HepG2 (cell line): ENCODE results near the gene ZNF557. TPM values are rescaled to one million over a fixed set of nuclear protein-coding genes. Genes with fewer than 3 reads are reported as not detected.
A peak's percentile ranks its signal among the peaks of the same experiment; 100 is the strongest.

Source experiments
- ATAC-seq: fragments of 200-7000 bp; cut with Tn5 transposase; 3 replicates; pipeline ENCODE4 v1.9.1; 2020; ENCODE audit warnings: mild to moderate bottlenecking, moderate library complexity
- BruUV-seq: library from RNA; stranded (reverse); fragments of 400-500 nt; replicated peaks from 2 replicates; lab custom pipeline; 2021; lab: Mats Ljungman, UMichigan
- CTCF ChIA-PET: fragments of 300-600 bp; formaldehyde crosslinking; extraction: SDS; loops from one replicate; lab custom pipeline; 2021; ENCODE audit warnings: low total read pairs, inconsistent platforms, low intra/inter-chr PET ratio; lab: Yijun Ruan, JAX
- POLR2A ChIA-PET: fragments of 350-600 bp; sonication (Branson Sonifier 250); formaldehyde crosslinking; loops from one replicate; lab custom pipeline; 2020; ENCODE audit warnings: antibody characterized with exemption, inconsistent platforms; lab: Yijun Ruan, JAX
- DNase-seq: peaks from one replicate; pipeline ENCODE4 v3.0.0-alpha.2; 2015; ENCODE audit warnings: low spot score
- FAIRE-seq: peaks from 3 replicates; lab custom pipeline; 2011; peaks lifted over from hg19 to GRCh38; lab: Jason Lieb, UNC
- H2AFZ ChIP-seq: one replicate; pipeline ENCODE4 v1.6.1; 2011; ENCODE audit warnings: low read length, inconsistent platforms
- H3K27ac ChIP-seq: fragments of 300-600 bp; 3 replicates; pipeline ENCODE4 v1.8.0; 2011; ENCODE audit warnings: mixed run types, mild to moderate bottlenecking, mixed read lengths, low read length, inconsistent platforms; ENCODE audit not compliant: insufficient read depth; ENCODE audit errors: extremely low read length
- H3K27me3 ChIP-seq, 2 experiments: fragments of 200-600 bp in 1 of 2; 2 replicates in 1 of 2; 3 replicates in 1 of 2; pipeline versions ENCODE4 v1.6.0 to v1.8.0; 2011; ENCODE audit warnings: low read length in 2 of 2, mild to moderate bottlenecking in 2 of 2, moderate library complexity in 2 of 2, inconsistent platforms in 1 of 2; ENCODE audit not compliant: insufficient read depth in 2 of 2, control insufficient read depth in 1 of 2
- H3K36me3 ChIP-seq, 2 experiments: fragments of 200-600 bp in 1 of 2; replicated peaks in 1 of 2; 2 replicates in 1 of 2; 3 replicates in 1 of 2; pipeline versions ENCODE4 v1.5.1 to v1.8.0; 2011; ENCODE audit warnings: low read length in 2 of 2, inconsistent platforms in 1 of 2; ENCODE audit not compliant: insufficient read depth in 2 of 2, control insufficient read depth in 1 of 2
- H3K4me1 ChIP-seq: 2 replicates; pipeline ENCODE4 v1.5.1; 2012; ENCODE audit warnings: low read length, inconsistent platforms; ENCODE audit not compliant: insufficient read depth
- H3K4me2 ChIP-seq: 2 replicates; pipeline ENCODE4 v1.6.0; 2011; ENCODE audit warnings: low read depth, low read length, inconsistent platforms
- H3K4me3 ChIP-seq, 3 experiments: fragments of 200-600 bp in 1 of 3; sonication (generic), shearing (Covaris generic) in 1 of 3; replicated peaks in 1 of 3; 2 replicates each; pipeline ENCODE4 v1.5.1; 2011 to 2016; ENCODE audit warnings: low read length in 3 of 3, inconsistent platforms in 2 of 3, low read depth in 2 of 3, mild to moderate bottlenecking in 2 of 3, control low read depth in 1 of 3, mixed read lengths in 1 of 3; ENCODE audit not compliant: insufficient read depth in 1 of 3
- H3K79me2 ChIP-seq: one replicate; pipeline ENCODE4 v1.6.1; 2011; ENCODE audit warnings: low read length, inconsistent platforms; ENCODE audit not compliant: insufficient read depth
- H3K9ac ChIP-seq: 2 replicates; pipeline ENCODE4 v1.6.0; 2011; ENCODE audit warnings: mild to moderate bottlenecking, low read depth, low read length, inconsistent platforms; ENCODE audit not compliant: insufficient read depth
- H3K9me3 ChIP-seq: 2 replicates; pipeline ENCODE4 v1.5.1; 2012; ENCODE audit warnings: mild to moderate bottlenecking, low read length
- H4K20me1 ChIP-seq: 2 replicates; pipeline ENCODE4 v1.6.0; 2011; ENCODE audit warnings: inconsistent platforms, mild to moderate bottlenecking, low read length, moderate library complexity; ENCODE audit not compliant: insufficient read depth
- ASH2L ChIP-seq: fragments of 300-600, 200-600 bp; sonication (generic); IDR thresholded peaks from 2 replicates; pipeline ENCODE4 v1.7.0; 2017; ENCODE audit warnings: low read depth, mild to moderate bottlenecking, moderate library complexity, mixed read lengths, low read length; ENCODE audit not compliant: insufficient read length
- FOXJ3 ChIP-seq: sonication (generic); formaldehyde crosslinking; IDR thresholded peaks from 2 replicates; pipeline ENCODE4 v1.4.0; 2020; ENCODE audit warnings: missing genetic modification reagents, mild to moderate bottlenecking, borderline replicate concordance
- KDM5A ChIP-seq: fragments of 200-600 bp; sonication (generic); IDR thresholded peaks from 2 replicates; pipeline ENCODE4 v1.7.0; 2018; ENCODE audit warnings: antibody characterized with exemption, mild to moderate bottlenecking, low read length, borderline replicate concordance
- PLSCR1 ChIP-seq: sonication (generic); formaldehyde crosslinking; IDR thresholded peaks from 2 replicates; pipeline ENCODE4 v1.5.0; 2020; ENCODE audit warnings: missing genetic modification reagents, mild to moderate bottlenecking, borderline replicate concordance
- TOPORS ChIP-seq: sonication (generic); formaldehyde crosslinking; IDR thresholded peaks from 2 replicates; pipeline ENCODE4 v1.8.0; 2023; ENCODE audit warnings: mild to moderate bottlenecking, missing genetic modification reagents
- WIZ ChIP-seq: sonication (generic); formaldehyde crosslinking; IDR thresholded peaks from 2 replicates; pipeline ENCODE4 v1.5.1; 2020; ENCODE audit warnings: mild to moderate bottlenecking, missing genetic modification reagents
- XRCC5 ChIP-seq: fragments of 200-400 bp; formaldehyde crosslinking; optimal IDR thresholded peaks from 2 replicates; pipeline ENCODE3; 2017; ENCODE audit warnings: mild to moderate bottlenecking, low read length
- ZFP37 ChIP-seq: sonication (generic); formaldehyde crosslinking; IDR thresholded peaks from 2 replicates; pipeline ENCODE4 v1.4.0; 2020; ENCODE audit warnings: missing genetic modification reagents, borderline replicate concordance
- ZKSCAN5 ChIP-seq: sonication (generic); formaldehyde crosslinking; IDR thresholded peaks from 2 replicates; pipeline ENCODE4 v1.5.1; 2020; ENCODE audit warnings: mild to moderate bottlenecking, missing genetic modification reagents
- ZNF275 ChIP-seq: sonication (generic); formaldehyde crosslinking; IDR thresholded peaks from 2 replicates; pipeline ENCODE4 v1.8.0; 2022; ENCODE audit warnings: missing genetic modification reagents, mild to moderate bottlenecking, inconsistent platforms, borderline replicate concordance
- WGBS: methylation state at CpG from one replicate; pipeline ENCODE4 v1.1.6; 2017; ENCODE audit warnings: low lambda C conversion rate; 5-methylcytosine and 5-hydroxymethylcytosine counted together
- in situ Hi-C: cut with HindIII; loops from 2 replicates; pipeline ENCODE4 v1.10.0; 2017; ENCODE audit warnings: low pct_unique_long_range_greater_than_20kb; ENCODE audit not compliant: extremely low pct_ligation_motif_present
- intact Hi-C: fragments of 100-400 bp; cut with micrococcal nuclease; formaldehyde crosslinking; loops from one replicate; pipeline ENCODE4 v1.10.0; 2022; ENCODE audit not compliant: unreplicated experiment
- polyA plus RNA-seq, 8 experiments: library from polyadenylated mRNA; depleted of rRNA in 3 of 8; stranded (reverse) in 7 of 8; unstranded in 1 of 8; fragments of >200 nt; fragmentation: Illumina TruSeq in 4 of 8; extraction: Trizol in 4 of 8; gene quantifications; 2 replicates each; pipeline versions ENCODE4 v1.2.1 to v1.2.3, GENCODE V29; 2011 to 2016; ENCODE audit warnings: low read depth in 4 of 8, missing spikeins in 1 of 8, mixed read lengths in 1 of 8; ENCODE audit not compliant: insufficient read depth in 1 of 8
- total RNA-seq, 5 experiments: library from RNA; depleted of rRNA; stranded (reverse); fragments of >200 nt; fragmentation: Illumina TruSeq; extraction: Trizol; gene quantifications; 2 replicates each; pipeline ENCODE4 v1.2.3, GENCODE V29; 2016; ENCODE audit warnings: low read depth in 1 of 5
- TF ChIP-seq, protein P1 (sequence below): sonication (generic); formaldehyde crosslinking; IDR thresholded peaks from 2 replicates; pipeline ENCODE4 v1.5.1; 2020; ENCODE audit warnings: mild to moderate bottlenecking, missing genetic modification reagents, borderline replicate concordance
- TF ChIP-seq, protein P2 (sequence below): sonication (generic); formaldehyde crosslinking; IDR thresholded peaks from 2 replicates; pipeline ENCODE4 v1.9.0; 2022; ENCODE audit warnings: missing genetic modification reagents, mild to moderate bottlenecking, borderline replicate concordance
- TF ChIP-seq, protein P3 (sequence below): sonication (generic); formaldehyde crosslinking; IDR thresholded peaks from 2 replicates; pipeline ENCODE4 v1.8.1; 2023; ENCODE audit warnings: mild to moderate bottlenecking, moderate library complexity, missing genetic modification reagents
- TF ChIP-seq, protein P4 (sequence below): sonication (generic); formaldehyde crosslinking; IDR thresholded peaks from 2 replicates; pipeline ENCODE4 v1.4.0; 2020; ENCODE audit warnings: mild to moderate bottlenecking, missing genetic modification reagents, borderline replicate concordance

The ZNF557 gene
- total and polyA plus RNA-seq, 2 of the 13 experiments (the other 11 are each of a cell fraction or from before 2014, with no cell fraction given): 2.1 to 7.8 TPM

DNA sequence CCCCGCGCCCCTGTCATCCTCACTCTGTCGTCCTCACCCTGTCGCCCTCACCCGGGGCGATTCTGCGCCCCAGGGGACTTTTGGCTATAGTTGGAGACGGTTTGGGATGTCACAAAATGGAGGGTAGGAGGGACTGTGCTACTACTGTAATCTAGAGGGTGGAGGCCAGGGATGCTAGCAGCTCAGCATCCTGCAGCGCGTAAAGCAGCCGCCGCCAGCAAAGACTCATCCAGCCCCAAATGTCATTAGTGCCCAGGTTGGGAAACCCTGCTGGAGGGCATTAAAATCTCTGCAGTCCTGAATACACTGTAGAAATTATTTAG lies 362 bp downstream of the ZNF557 start:
- ChIA-PET CTCF (no interaction called here), POLR2A (interaction anchor here (0.6 to 1.5 kb wide), 13 partner anchors 12 to 709 kb away, joined by 3 to 32 read pairs (median 4); partner anchors contain the start of genes ALKBH7, CLPP, MCOLN1 and PET100)
- Histone ChIP-seq H3K9me3 (peaks cover 7% of the 10 kb centered on the region), H3K36me3 (peaks cover 4 to 24% of the 10 kb centered on the region in 2 experiments; a peak in 4 of 5 replicates), H3K4me1 (peaks cover 14% of the 10 kb centered on the region), H2AFZ (no peak overlapping the region), H3K79me2 (peaks cover 11% of the 10 kb centered on the region), H3K4me3 (peak overlapping the region; percentile 77 to 94 (median 90)), H3K27me3 (no peaks in the 10 kb centered on the region; a peak in 1 of 5 replicates), H3K27ac (peak overlapping the region; percentile 77), H3K9ac (peak overlapping the region; percentile 80), H3K4me2 (peak overlapping the region; percentile 65), H4K20me1 (no peaks in the 10 kb centered on the region)
- FAIRE-seq (no peak), ATAC-seq (peak; percentile 64; the same call in 2 of the 3 replicates), DNase-seq (no peak)
- BruUV-seq: no TSS peak
- intact Hi-C loops: no loop called here
- 2% methylated on average over 10 of the region's 12 CpGs for WGBS
- in situ Hi-C loops: no loop called here
- TF ChIP-seq, protein P1, sequence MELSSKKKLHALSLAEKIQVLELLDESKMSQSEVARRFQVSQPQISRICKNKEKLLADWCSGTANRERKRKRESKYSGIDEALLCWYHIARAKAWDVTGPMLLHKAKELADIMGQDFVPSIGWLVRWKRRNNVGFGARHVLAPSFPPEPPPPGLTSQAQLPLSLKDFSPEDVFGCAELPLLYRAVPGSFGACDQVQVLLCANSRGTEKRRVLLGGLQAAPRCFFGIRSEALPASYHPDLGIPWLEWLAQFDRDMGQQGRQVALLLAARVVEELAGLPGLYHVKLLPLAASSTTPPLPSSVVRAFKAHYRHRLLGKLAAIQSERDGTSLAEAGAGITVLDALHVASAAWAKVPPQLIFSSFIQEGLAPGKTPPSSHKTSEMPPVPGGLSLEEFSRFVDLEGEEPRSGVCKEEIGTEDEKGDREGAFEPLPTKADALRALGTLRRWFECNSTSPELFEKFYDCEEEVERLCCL (CRISPR knock-in tag): 0 out of 2 replicates have a peak, but pooled peaks have one; percentile 13
- TF ChIP-seq ZNF275 (CRISPR knock-in tag) (0 out of 2 replicates have a peak, but pooled peaks have one; percentile 9), FOXJ3 (CRISPR knock-in tag) (0 out of 2 replicates have a peak, but pooled peaks have one; percentile 9), XRCC5 (peak; percentile 1), ZFP37 (CRISPR knock-in tag) (no peak), KDM5A (peak; percentile 81), ASH2L (no peak), TOPORS (CRISPR knock-in tag) (no peak), WIZ (CRISPR knock-in tag) (no peak), ZKSCAN5 (CRISPR knock-in tag) (no peak), PLSCR1 (CRISPR knock-in tag) (no peak)
- TF ChIP-seq, protein P2, sequence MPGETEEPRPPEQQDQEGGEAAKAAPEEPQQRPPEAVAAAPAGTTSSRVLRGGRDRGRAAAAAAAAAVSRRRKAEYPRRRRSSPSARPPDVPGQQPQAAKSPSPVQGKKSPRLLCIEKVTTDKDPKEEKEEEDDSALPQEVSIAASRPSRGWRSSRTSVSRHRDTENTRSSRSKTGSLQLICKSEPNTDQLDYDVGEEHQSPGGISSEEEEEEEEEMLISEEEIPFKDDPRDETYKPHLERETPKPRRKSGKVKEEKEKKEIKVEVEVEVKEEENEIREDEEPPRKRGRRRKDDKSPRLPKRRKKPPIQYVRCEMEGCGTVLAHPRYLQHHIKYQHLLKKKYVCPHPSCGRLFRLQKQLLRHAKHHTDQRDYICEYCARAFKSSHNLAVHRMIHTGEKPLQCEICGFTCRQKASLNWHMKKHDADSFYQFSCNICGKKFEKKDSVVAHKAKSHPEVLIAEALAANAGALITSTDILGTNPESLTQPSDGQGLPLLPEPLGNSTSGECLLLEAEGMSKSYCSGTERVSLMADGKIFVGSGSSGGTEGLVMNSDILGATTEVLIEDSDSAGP (CRISPR knock-in tag): peak; percentile 41; the same call in 1 of the 2 replicates
- TF ChIP-seq, protein P3, sequence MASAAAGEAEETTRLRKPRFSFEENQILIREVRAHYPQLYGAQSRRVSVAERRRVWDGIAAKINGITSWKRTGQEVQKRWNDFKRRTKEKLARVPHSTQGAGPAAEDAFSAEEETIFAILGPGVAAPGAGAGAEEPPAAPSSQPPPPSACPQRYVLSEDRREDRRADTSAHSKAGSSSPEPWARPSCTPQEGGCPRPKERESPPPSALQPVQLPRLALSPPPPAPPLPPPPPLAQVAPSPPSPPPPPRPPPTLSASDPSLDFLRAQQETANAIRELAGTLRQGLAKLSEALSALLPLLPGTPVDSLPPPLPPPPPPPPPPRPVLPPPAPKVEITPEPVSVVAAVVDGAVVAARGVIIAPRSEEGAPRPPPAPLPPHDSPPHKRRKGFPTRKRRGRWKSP (CRISPR knock-in tag): 0 out of 2 replicates have a peak, but pooled peaks have one; percentile 0
- TF ChIP-seq, protein P4, sequence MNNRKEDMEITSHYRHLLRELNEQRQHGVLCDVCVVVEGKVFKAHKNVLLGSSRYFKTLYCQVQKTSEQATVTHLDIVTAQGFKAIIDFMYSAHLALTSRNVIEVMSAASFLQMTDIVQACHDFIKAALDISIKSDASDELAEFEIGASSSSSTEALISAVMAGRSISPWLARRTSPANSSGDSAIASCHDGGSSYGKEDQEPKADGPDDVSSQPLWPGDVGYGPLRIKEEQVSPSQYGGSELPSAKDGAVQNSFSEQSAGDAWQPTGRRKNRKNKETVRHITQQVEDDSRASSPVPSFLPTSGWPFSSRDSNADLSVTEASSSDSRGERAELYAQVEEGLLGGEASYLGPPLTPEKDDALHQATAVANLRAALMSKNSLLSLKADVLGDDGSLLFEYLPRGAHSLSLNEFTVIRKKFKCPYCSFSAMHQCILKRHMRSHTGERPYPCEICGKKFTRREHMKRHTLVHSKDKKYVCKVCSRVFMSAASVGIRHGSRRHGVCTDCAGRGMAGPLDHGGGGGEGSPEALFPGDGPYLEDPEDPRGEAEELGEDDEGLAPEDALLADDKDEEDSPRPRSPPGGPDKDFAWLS: no peak
